GM21515 (cell line): ENCODE measurements around the gene IQSEC1.

ENCODE experiments used
- ATAC-seq: cut with Tn5 transposase; IDR thresholded peaks from one replicate; pipeline ENCODE4 v1.9.1; 2021; ENCODE audit not compliant: unreplicated experiment

The IQSEC1 gene

DNA sequence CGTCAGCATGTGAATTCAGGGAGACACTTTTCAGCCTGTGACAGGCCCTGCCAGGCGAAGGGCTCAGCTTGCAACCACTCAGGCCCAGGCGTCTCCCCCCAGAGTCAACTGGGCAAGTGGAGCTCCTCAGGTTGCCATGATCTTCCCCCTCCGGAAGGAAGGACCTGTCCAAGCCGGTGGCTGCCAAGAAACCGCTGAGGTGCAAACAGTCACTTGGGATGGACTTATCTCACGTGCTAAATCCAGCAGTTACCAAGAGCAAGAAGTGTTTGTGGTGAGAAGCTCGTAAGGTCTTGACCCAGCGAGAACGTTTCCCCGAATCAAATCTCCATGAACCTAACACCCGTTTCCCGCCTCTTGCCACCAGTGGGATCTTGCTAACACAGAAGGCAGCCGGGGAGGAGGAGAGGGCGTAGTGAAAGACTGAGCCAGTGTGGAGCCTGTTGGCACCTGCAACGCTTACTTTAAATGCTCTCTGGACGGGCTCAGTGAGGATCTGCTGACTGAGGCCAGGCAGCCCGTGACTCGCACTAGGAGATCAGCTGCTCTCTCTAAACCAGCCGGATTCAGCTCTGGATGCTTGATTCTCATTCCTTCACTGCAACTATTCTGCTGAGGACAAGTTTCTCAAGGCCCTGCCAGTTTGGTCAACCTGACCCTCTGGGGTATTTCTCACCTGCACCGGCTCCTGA is 39.0 kb downstream of the IQSEC1 start:
- ATAC-seq = no peak

DNA sequence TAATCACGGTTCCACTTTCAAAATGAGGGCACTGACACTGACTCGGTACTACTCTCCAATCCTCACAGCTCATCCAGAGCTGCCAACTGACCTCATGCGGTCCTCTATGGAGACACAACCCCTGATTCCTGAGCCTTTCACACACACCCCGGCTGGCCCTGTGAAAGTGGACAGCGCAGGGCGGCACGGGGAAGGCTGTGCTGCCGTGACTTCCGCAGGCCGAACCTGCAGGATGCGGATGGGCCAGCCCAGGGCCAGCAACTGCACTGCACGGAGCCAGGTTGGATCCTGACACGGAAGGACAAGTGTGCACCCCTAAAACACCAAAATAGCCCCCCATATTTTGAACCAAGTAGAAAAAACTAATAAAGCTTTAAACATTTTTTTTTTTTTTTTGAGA is 41.0 kb downstream of the IQSEC1 start:
- no peak for ATAC-seq

GRCh38 chr3:13031621-13032020 is 41.6 kb downstream of the IQSEC1 start:
- ATAC-seq = no peak

DNA sequence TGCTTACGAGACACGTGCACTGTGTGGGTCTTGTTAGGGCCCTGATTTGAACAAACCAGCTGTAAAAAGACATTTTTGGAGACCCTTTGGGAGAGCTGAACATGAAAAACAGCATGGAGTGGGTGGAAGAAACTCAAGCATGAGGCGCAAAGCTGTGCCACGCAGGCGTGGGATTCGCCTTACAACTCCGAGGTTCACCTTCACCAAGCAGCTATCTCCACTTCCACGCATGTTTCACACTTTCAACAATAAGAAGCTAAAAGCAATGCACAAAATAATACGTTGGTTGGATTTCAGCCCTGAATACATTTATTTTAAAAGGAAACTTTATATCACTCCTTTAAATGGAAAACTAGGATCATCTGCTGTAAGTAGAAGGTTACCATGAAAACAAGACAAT is 42.5 kb downstream of the IQSEC1 start:
- no peak for ATAC-seq

- no peak for ATAC-seq
Observed at GRCh38 chr3:13028010-13028821, 45.0 kb downstream of the IQSEC1 start.

GRCh38 chr3:13027154-13027553 is 46.1 kb downstream of the IQSEC1 start:
- ATAC-seq = no peak

DNA sequence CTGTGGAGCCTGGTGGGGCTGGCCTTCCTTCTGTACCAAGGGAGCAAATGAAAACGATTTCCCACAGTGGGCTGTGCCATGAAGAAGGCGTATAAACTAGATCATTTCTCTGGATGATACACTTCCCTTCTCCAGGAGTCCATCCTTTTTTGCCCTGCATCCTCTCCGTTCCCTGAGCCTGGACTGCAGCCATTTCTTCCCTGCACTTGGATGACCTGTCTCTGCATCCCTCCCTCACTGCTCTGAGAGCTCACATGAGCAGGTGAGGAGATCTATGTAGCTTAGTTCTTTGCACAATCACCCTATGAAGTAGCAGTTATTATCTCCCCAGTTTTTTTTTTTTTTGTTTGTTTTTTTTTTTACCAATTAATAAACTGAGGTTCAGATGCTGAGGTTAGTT is 46.7 kb downstream of the IQSEC1 start:
- ATAC-seq = no peak

DNA sequence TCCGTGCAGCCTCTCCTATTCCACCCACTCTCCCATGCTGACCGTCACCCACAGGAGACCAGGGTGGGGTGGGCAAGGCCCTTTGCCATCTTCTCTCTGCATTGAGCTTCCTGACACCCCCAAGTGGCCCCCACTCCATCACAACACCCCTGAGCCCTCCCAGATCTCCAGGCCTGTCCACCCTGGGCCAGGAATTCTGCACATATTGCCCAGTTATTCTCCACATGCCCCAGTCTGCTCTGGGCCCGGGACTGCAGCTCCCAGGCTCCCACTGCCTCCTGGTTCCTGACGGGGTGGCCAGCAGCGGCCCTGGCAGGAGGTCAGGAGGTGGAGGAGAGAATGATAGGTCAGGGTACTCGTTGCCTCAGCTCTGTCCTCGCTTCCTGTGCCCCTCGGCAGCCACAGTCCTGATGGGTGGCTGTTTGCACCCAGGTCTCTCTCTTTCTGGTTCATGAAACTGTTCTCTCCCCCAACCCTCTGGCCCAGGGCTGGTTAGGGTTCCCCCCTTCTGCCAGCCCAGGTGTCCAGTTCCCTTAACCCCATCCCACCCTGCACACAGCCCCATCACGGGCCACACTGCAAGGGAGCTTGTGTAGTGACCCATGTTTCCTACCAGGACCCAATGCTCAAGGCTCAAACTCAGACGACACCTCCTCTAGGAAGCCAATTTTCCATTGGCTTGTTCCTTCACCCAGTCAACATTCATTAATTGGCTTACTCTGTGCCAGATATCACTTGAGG is 47.3 kb downstream of the IQSEC1 start:
- no peak for ATAC-seq

DNA sequence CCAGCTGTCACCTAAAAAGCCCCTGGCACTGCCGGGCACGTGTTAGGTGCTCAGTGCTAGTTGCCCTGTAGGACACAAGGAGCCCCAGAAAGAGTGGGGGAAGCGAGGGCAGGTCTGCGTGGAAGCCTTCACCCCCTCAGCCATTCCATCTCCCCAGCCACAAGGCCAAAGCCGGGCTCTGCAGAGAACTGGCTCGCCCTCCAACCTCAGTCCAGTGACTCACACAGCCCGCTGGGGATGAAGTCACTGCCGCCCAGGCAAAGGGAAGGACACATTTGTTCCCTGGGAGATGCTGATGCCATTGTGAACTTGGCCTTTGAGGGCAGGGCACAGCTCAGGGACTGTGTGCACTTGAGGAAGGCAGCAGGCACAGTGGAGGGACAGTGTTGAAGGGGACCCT is 48.1 kb downstream of the IQSEC1 start:
- ATAC-seq = no peak

DNA sequence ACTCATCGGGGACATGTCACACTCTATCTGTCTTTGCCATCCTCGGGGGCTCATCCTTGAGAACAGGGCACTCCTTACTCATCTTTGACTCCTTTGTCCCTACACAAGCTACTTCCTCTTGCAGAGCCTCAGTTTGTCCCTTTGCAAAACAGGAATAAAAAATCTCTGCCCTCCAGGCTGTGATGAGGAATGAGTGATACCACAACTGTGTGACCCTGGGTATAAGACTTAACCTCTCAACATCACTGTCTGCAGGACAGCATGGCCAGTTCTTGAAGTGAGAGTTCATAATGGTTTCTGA is 48.5 kb downstream of the IQSEC1 start:
- ATAC-seq = no peak

DNA sequence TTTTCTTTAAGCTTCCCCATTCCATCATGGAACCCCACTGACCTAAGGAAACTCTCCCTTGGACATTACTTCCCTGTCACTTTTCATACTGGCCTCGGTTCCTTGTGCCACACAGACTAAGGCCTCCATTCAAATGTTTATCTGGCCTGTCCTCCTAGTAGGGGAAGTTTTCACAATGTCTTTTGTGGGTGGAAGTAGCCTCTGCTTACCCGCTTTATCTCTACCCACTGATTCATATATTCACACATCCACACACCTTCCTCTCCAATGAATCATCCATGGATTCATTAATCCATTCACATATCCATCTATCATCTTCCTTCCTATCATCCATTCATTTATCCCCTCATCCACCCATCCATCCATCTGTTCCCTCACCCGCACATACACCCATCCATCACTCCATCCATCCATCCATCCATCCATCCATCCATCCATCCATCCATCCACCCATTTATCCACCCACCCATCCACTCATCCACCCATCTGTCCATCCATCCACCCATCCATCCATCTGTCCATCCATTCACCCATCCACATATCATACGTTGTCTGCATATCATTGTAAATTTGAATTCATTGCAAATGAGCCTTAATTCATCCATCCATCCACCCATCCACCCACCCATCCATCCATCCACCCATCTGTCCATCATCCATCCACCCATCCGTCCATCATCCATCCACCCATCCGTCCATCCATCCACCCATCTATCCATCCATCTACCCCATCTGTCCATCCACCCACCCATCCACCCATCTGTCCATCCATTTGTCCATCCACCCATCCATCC is 49.1 kb downstream of the IQSEC1 start:
- ATAC-seq = no peak

- ATAC-seq = no peak
Observed at GRCh38 chr3:13023235-13023970, 49.8 kb downstream of the IQSEC1 start.

DNA sequence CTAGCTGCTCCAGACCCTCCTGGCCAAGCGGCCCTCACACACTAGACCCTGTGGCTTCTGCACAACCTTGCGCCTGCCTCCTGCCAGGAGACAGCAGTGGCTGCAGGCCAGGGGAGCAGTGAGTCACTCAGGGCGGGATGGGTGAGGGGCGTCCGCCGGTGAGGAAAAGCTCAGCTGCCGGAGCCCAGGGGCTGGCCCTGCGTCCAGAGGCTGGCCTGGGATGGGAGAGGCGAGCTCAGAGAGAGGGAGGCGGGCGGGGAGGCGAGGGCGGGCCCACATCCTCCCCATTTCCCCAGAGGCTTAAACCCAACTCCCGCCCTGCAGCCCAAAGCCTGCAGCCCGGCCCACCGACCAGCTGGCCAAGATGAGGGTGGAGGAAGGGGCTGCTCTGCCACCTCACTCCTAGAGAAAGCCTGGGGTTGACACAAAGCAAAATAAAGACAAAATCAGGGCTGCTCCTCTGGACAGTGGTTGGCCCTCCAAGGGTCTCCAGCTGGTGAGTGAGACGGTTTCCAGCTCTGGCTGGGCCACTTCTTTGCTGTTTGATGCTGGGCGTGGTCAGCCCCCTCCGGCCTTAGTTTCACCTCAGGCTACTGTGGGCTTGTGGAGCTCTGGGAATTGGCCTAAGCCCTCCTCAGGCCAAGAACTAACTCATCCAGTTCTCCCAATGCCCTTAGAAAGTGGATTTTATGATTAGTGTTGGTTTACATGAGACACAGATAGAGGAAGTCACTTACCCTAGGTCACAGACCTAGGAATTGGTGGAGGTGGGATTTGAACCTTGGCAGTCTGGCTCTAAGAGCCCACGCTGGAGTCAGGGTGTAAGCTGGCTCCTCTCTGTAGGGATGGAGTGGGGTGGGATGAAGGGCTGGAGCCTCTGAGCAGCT is 50.6 kb downstream of the IQSEC1 start:
- no peak for ATAC-seq

DNA sequence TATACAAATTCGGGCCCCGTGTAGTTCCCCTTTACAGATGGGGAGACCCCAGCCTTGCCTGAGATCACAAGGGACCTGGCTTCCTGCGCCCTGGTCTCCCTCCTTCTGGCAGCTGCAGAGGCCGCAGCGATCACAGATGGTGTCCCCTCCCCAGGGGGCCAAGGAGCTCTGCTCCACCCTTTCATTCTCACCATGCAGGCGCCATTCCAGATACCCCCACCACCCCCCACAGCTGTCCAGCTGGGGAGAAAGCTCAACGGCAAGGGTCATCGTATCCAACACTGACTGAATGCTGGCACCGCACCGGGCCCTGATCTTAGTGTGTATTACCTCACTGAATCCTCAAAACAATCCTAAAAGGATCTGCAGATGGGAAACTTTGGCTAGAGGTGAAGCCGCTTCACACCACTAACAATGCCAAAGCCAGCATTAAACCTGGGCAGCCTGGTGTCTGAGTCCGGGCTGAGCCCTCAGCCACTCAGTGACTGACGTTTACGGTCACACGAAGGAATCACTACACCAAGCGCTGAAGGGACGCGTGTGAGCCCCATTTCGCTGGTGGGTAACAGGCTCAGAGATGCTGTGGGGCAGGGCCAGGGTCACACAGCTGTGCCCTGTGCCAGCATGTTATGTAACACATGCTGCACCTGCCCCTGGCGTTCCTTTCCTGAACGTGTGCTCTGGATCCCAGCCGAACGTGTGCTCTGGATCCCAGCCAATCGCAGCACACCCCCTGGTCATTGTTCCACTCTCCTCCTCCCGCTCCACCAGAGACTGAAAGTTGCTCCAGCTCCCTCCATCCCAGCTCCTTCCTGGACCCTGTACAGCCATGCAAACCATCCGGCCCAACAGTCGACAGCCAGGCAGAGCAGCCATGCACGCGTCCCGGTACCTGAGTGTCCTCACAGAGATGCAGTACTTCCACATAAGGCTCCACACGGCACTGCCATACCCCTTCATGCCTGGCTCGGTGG is 51.8 kb downstream of the IQSEC1 start:
- ATAC-seq = no peak

DNA sequence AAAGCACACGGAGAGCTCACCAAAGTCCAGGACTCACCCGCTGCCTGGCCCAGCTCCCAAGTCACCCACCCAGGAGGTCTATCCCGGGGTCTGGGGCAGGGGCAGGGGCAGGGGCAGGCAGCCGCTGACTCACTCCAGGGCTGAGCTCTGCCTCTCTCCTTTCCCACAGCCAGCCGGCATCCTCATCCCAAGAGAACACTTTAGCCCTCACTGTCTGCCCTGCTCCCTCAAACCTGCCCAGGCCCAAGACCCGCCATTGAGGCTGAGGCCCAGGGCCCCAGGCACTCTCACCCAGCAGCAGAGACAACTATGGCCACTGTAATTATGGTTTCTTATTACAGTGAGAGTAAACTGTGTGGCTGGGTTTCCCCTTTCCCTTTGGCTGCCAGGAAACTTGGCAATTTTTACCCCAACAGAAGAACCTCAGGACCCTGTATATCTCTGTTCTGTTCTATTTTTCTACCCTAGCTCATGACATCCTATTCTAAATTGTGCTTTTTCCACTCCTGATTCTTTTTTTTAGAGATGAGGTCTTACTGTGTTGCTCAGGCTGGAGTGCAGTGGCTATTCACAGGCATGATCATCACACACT is 53.0 kb downstream of the IQSEC1 start:
- no peak for ATAC-seq

- no peak for ATAC-seq
Observed at GRCh38 chr3:13019243-13020095, 53.8 kb downstream of the IQSEC1 start.

DNA sequence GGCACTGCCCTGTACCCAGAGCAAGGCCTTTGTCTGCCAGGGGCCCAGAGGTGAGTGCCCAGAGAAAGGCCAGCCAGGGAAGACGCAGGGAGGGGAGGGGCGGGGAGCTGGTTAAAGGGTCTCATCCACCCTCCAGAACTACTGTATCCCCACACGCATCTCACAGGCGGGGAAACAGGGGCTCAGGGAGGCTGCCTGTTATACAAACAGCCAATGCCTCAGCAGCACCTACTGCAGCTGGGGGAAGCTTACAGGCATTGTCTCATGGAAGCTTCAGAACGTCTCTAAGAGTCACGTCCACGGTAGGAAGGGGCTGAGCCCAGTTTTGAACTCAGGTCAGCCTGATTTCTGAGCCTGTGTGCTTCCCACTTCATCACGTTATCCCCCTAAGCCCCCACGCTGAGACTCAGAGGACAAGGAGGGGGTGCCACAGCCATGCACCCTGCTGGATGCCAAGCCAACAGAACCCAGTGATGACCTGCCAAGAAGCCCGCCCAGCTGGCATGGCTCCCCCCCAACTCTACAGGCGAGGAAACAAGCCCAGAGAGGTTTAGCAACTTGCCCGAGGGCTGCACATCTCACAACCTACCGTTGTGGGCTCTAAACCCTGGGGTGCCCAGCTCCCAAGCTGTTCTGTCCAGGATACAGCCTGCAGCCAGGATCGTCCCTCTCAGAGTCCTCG is 54.5 kb downstream of the IQSEC1 start:
- ATAC-seq = no peak
